GM21529 (cell line): ENCODE measurements around the gene PLK2.

Experiments used
- ATAC-seq: cut with Tn5 transposase; IDR thresholded peaks from one replicate; pipeline ENCODE4 v1.9.1; 2021; ENCODE audit not compliant: unreplicated experiment

The PLK2 gene

DNA sequence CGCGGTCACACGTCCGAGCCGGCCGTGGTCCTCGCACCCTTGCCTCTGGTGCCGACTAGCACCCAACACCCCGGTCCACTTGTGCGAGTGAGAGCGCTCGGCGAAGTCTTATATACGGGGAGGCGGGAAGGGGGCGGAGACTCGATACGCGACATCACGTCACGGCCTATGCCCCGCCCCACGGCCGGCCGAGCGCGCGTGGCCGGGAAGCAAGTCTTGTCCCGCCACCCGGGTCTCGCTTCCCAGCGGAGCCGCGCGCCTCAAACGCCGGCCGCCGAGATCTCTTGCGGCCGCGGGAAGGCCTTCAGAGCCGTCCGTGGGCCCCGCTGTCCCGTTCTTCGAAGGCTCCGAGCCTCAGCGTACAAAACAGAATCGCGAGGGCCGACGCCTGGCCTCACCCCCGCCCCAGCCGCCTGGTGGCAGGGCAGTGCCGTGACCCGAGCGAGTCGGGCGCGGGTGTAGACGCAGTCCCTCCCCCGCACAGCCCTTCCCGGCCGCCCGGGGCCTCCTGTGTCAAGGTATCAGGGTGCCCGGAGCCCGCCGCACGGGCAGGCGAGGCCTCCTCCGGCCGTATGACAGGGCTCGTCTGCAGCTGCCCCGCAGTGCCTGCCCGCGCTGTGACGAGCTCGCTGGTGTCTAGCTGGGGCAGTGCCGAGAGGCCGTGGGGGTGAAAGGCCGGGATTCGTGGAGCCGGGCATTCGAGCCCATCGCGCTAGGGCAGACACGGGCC lies at the start of gene PLK2:
TSS of gene PLK2 (minus strand) at position 85 of the 730 bp plus-strand sequence. CDS start 127 bp downstream, outside the sequence.
- peak; percentile 77 for ATAC-seq

DNA sequence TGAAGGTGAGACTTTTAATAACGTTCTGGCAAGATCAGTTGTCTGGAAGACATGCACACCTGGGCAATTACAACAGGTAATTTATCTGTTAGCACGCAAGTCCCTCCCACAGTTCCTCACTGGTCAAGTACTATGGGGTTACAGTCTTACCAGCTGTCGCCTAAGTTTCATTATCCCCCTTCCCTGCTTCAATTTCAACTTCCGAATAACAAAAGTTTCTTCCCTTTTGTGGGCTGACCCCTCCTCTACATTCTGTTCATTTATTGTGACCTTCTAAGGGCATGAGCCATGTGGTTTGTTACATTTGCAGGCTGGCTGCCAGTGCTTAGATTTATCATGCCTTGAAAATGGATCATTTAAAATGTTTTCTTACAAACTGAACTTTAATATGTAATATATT lies 47.8 kb upstream of the PLK2 start:
- no peak for ATAC-seq

DNA sequence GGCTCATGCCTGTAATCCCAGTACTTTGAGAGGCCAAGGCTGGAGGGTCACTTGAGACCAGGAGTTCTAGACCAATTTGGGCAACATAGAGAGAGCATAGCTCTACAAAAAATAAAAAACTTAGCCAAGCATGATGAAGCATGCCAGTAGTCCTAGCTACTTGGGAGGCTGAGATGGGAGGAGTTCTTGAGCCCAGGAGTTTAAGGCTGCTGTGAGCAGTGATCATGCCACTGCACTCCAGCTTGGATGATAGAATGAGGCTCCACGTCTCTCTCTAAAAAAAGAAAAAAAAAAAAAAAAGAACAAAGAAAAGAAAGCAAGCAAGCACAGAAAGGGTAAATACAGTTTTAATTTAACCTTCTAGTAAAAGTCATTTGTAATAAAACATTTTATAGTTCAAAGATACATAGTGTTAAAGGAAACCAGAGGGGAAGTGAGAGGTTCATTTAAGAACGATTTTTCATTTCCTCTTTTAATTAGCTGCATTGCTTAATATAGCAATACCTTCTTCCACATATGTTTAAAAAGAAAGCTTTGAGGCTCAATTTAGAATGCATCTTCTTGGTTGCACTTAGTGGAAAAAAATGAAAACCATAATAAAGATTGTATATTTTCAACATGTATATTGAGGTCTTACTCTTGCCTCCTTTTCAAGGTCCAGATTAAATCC lies 46.2 kb upstream of the PLK2 start:
- peak; percentile 84 for ATAC-seq

DNA sequence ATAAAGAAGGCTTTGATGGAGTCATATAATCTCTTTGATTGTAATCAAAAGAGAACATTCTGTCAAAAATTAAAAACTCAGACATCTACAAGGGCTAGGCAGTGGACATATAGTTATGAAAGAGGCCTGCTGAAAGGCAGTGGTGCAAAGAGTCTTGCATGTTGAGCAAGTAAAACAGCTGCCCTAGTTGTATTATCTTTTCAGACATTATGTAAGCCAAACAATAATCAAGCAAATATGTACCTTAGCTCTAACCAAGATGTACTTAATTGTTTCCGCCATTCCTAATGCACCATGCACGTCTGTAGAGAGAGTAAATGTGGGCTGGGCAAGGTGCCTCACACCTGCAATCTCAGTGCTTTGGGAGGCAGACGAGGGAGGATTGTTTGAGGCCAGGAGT lies 45.6 kb upstream of the PLK2 start:
- ATAC-seq: no peak

DNA sequence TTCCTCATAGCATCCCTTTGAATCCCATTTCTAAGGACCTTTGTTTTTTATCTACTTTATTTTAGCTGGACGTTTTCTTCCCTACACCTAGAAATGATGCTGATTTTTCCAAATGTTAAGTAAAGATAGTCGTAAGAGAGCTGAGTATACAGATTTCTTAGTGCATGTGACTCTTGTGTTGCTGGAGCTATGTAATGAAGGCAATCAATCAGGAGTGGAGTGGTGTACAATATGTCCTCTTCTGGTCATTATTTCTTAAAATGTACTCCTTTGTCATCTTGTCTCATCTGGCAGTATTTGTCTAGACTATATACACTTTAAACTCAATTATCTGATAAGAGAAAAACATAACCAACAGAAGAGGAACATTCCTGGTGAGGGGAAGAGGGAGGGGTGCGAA lies 44.9 kb upstream of the PLK2 start:
- no peak for ATAC-seq

DNA sequence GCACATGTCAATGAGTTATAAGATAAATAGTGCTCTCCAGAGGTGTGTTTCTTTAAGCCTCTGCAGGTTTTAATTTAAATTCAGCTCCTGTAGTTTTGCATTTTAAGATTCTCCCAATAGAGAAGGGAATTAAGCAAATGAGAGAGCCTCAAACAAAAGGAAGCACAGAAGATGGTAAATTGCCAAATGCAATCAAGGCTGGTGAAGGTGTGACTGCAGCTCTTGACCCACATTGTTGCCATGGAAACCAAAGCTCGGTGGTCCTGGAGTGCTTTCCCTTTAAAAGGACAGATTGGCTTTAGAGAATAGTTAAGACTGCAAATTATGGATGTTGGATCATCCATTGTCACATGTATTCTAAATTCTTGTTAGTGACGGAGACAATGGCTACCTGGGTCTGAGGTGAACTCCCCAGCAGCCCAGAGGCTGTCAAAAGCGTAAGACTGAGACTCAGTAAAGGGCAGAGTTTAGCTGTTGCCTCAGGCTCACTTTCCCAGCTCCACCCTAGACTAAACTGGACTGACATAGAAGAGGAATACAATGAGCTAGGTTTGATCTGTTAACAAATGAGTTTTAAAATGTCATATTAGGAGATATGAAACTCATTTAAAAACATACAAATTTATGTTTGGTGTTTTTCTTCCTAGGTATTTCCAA lies 43.6 kb upstream of the PLK2 start:
- no peak for ATAC-seq

DNA sequence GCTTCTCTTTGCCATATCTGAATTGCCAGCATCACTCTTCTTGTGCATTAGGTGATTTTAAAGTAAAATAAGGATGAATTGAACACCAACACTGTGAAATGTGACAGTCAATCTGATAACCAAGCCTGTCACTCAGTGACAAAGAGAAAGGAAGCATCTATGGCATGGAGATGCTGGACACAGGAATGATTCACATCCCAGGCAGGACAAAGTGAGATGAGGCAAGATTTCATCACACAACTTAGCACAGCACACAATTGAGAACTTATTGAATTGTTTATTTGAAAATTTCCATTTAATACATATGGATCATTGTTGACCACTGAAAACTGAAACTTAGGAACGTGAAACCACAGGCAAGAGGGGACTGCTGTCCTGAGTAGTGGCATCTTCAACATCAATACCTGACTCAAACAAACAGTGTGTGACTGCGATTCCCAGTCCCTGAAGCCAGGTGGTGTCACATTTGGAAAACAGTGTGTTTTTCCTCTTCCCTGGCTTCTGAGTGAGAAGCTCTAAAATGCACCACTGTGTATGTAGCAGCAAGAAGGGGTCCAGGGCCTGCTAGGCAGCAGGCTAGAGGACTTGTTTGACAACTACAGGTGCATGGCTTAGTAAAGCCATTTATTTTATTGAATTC lies 42.0 kb upstream of the PLK2 start:
- ATAC-seq: no peak

DNA sequence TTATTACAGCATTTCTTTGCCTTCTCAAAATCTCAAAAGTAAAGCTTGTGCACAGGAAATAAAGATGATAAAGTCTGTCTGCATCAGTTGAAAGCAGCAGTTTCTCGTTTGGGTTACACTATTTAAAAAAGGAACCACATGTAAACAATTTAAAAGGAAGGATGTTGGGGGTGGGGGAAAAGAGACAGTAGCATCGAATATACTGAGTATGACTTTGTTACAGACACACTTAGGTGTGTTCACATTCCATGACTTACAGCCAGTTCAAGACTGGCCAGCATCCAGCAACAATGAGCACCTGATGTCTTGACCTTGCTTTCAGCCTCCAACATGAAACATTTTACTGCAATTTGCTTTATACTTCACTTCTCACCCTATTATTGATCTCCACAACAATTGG lies 40.1 kb upstream of the PLK2 start:
- no peak for ATAC-seq

DNA sequence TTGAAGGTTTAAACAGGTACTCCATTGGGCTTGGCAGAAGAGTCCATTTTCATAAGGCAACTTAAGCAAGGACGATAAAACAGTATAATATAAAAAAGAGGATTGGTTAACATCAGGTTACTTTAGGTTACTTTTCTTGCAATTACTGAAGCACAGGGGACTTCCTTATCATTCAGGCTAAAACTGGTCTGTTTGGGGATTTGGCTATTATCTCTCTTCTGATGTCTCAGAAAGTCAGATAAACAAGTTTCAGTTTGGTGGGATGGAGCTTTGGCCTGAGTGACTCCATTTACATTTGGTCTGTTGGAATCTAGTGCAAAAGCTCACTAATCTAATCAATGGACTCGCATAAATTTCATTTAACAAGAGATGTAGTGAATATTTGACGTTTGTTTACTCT lies 39.3 kb upstream of the PLK2 start:
- ATAC-seq: no peak

DNA sequence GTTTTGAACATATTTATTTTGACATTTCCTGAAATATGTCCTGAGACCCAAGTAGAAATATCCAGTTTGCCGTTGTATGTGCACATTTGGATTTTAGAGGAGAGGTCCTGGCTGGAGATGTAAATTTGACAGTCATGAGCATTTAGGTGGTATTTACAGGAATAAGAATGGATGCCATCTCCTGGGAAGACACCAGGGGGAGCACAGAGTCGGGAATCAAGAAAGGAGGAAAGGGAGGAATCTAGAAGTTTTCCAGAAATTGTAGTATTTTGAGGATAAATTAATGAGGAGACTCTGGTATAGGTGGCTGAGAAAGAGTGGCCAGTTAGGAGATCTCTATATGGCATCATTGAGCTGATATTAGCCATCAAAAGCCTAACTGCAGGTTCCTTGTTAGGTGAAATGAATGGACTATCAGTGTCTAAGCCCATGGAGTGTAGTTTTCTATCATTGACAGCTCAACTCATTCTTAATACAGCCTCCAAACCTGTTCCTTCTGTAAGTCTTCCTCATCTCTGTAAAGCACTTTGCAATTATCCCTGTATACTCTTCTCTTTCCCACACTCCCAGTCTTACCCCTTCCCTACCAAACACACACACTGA lies 38.6 kb upstream of the PLK2 start:
- ATAC-seq: no peak

DNA sequence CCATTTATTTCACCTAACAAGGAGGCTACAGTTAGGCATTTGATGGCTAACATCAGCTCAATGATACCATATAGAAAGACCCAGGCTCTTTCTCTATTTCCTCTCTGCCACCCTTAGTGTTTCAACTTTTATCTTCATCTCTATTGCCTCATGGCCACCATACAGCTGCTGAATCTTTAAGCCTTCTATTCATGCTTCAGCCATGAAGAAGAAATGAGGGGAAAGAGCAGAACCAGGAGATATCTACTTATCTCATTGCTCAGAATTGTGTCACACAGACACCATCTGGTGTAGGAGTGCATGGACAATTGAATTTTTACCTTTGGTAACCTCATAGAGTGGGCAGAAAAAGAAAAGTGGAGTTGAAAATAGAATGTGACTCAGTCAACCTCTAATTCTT lies 38.0 kb upstream of the PLK2 start:
- ATAC-seq: no peak

DNA sequence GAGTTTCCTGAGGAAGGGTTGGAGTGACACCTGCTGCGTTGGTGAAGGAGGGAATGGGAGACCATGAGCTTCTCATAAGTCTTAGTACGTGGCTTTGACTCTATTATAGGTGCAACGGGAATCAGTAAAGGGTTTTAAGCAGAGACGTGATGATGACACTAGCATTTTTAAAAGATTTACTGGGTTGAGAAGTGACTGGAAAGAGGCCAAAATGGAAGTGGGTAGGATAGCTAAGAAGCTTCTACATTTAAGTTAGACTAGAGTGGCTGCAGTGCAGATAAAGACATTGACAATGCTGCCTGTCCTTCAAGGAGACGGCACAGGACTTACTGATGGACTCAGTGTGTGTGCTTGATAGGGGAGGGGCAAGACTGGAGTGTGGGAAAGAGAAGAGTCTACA lies 37.5 kb upstream of the PLK2 start:
- ATAC-seq: no peak

DNA sequence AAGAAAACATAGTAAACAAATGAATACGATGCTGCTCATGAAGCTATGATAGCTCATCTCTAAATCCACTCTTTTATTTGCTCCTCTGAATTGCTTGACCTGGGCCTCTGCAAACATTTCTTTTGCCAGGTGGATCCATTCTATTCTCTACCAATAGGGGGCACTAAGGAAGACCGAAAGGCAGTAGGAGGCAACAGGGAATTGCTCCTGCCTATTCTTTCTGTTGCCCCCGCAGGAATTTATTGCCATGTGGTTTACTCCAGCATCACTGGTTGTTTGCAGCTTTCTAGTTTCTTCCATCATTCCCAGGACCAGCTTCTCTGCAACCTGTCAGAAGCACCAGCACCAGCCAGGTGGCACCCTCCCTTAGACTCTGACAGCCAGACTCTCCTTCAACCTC lies 36.6 kb upstream of the PLK2 start:
- no peak for ATAC-seq

DNA sequence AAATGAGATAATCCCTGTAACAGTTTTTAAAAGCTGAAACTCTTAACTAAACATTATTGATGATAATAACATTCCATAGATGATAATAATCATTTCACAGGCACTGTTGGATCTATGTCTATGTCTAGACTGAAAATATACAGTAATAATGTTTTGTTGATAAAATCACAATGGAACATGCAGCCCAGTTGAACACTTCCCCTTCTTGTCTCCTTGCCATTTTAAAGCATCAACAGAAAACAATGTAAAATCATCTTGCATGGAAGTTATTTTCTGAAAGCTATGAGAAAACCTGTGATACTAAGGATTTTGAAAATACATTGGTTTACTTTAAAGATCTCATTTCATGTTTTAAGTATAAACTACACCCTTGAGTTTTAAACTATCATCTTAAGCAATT lies 33.3 kb upstream of the PLK2 start:
- no peak for ATAC-seq

DNA sequence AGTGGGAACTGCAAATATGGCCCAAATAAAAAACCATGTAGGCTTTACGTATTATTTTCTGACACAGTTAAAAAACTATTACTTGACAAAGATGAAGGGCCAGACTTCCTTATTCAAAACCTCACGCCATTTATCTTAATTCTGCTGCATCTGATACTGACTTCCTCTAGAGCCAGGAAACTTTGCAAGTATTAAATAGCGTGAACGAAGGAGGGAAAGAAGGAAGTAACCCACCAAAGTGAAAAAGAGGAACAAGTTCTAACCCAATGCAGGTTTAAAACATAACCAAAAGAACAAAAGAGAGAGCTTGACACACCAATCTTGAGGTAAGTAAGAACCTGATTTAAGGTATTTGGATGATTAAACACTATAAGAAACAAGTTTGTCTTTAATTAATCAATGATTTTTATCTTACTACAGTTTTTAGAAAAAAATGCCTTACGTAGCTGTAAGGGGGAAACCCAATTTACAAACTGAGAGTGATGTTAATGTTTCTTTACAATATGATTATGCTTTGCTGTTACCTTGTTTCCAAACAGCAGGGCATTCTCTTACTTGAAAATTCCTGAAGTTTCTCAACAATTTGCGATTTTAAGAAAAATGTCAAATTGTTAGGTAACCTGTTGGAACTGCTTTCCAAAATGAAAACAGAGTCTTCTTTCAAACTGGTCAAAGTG lies 31.5 kb upstream of the PLK2 start, which contains the start of gene GAPT:
TSS of gene GAPT (plus strand) at position 220 of the 677 bp plus-strand sequence. CDS start 3,102 bp downstream, outside the sequence.
- peak; percentile 84 for ATAC-seq

DNA sequence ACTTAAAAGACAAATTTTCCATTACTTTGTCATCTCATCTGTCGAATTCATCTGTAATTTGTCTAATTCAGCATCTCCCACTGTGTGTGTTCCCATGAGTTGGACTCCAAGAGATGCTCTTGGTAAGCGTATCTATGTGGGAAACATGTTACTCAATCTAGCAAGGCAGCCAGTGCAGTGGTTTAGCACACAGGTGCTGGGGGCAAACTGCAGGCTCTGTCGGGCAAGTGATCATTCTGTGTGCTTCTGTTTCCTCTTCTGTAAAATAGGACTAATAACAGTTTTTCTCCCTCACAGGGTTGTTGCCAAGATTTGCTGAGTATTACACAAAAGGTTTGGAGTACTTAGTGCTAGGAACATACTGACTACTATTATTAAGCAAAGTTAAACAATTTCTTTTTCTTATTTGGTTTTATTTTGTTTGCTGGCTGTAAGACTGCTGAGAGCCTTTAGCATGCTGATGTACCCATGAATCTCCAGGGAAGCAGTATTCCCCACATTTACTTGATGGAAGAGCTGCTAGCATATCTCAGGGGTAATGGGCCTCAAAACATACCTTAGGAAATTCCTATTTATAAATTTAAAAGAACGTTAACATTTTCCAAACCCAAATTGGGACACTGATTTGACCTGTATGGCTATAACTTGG lies 30.6 kb upstream of the PLK2 start:
- ATAC-seq: no peak

DNA sequence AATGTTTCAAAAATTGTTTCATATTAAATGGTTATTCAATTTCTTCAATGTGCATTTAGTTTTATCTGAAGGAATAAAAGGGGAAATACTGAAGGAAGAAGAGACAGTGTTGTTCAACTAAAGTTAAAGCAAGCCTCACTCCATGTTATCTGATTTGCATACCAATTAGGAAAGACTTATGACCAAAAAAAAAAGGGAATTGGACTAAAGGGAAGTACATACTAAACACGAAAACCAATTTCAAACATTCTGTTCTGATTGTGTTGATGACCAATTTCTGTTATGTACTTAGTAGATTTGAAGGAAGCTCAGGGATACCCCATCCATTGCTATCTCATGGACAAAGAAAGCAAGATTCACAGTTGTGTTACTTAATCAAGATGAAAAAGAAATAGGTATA lies 26.4 kb upstream of the PLK2 start:
- no peak for ATAC-seq

DNA sequence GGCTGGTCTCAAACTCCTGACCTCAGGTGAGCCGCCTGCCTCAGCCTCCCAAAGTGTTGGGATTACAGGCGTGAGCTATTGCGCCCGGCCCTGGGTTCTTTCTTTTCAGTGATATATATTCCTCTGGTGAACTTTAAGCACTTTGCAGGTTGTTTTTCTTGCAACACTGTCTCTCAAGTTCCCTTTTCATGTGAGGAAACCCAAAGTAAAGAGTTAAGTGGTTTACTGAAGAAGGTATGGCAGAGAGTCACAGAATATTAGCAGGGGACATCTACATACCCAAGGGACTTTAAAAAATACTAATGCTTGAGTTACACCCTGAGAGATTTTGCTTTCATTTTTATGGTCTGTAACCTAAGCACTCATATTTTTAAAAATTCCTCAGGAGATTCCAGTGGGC lies 24.6 kb upstream of the PLK2 start:
- ATAC-seq: no peak

DNA sequence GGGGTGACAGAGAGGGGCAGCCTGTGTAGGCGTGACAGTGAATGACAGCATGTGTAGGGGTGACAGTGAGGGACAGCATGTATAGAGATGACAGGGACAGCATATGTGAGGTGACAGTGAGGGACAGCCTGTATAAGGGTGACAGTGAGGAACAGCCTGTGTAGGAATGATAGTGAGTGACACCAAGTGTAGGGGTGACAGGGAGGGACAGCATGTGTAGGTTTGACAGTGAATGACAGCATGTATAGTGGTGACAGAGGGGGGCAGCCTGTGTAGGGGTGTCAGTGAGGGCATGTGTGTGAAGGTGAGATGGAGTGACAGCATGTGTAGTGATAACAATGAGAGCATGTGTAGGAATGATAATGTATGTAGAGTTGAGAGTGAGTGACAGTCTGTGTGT lies 22.6 kb upstream of the PLK2 start:
- ATAC-seq: no peak

DNA sequence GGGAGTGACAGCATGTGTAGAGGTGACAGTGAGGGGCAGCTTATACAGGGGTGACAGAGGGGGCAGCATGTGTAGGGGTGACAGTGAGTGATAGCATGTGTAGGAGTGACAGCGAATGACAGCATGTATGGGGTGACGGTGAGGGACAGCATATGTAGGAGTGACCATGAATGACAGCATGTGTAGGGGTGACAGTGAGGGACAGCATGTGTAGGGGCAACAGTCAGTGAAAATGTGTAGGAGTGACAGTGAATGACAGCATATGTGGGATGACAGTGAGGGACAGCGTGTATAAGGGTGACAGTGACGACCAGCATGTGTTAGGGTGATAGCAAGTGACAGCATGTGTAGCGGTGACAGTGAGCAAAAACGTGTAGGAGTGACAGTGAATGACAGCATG lies 21.9 kb upstream of the PLK2 start:
- ATAC-seq: no peak
